Neural cell (in vitro differentiated cells): ENCODE measurements around the gene MYO5C.

ENCODE experiments used
- TF ChIP-seq, protein P1 (sequence below): fragments of 450-650 bp; IDR thresholded peaks from 2 replicates; pipeline ENCODE4 v1.5.1; 2014; ENCODE audit warnings: antibody characterized with exemption, mild to moderate bottlenecking, moderate library complexity; ENCODE audit not compliant: poor library complexity, severe bottlenecking
- TF ChIP-seq, protein P2 (sequence below): IDR thresholded peaks from 2 replicates; pipeline ENCODE4 v1.6.1; 2012; ENCODE audit warnings: borderline replicate concordance

DNA sequence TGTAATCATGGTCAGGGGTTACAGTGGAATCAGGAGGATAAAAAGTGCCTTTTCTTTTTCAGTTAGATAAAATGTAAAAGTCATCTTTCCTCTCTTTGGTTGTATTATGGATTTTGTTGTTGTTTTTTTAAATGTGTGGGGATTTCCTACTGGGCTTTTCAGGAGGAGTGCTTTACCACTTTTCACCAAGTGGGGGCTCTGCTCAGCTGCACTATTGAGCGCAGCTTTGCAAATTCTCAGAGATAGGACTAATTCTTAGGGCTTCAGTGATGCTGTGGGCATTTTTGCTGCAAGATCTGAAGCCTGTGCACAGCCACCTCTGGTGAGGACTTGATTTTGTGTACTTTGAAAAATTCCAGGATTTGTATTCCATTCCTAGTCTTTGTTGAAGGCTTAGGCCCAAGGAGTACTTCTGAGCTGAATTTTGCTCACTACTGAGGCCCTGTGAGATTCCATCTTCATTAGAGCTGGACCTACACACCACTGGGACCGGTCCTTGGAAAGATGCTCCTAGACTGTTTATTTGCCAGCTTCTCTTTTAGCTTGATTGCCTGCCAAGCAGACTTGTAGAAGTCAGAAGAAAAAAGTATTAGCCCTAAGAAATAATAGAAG is 111.9 kb downstream of the MYO5C start:
- TF ChIP-seq, protein P1, sequence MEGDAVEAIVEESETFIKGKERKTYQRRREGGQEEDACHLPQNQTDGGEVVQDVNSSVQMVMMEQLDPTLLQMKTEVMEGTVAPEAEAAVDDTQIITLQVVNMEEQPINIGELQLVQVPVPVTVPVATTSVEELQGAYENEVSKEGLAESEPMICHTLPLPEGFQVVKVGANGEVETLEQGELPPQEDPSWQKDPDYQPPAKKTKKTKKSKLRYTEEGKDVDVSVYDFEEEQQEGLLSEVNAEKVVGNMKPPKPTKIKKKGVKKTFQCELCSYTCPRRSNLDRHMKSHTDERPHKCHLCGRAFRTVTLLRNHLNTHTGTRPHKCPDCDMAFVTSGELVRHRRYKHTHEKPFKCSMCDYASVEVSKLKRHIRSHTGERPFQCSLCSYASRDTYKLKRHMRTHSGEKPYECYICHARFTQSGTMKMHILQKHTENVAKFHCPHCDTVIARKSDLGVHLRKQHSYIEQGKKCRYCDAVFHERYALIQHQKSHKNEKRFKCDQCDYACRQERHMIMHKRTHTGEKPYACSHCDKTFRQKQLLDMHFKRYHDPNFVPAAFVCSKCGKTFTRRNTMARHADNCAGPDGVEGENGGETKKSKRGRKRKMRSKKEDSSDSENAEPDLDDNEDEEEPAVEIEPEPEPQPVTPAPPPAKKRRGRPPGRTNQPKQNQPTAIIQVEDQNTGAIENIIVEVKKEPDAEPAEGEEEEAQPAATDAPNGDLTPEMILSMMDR = peak; percentile 68
- TF ChIP-seq, protein P2, sequence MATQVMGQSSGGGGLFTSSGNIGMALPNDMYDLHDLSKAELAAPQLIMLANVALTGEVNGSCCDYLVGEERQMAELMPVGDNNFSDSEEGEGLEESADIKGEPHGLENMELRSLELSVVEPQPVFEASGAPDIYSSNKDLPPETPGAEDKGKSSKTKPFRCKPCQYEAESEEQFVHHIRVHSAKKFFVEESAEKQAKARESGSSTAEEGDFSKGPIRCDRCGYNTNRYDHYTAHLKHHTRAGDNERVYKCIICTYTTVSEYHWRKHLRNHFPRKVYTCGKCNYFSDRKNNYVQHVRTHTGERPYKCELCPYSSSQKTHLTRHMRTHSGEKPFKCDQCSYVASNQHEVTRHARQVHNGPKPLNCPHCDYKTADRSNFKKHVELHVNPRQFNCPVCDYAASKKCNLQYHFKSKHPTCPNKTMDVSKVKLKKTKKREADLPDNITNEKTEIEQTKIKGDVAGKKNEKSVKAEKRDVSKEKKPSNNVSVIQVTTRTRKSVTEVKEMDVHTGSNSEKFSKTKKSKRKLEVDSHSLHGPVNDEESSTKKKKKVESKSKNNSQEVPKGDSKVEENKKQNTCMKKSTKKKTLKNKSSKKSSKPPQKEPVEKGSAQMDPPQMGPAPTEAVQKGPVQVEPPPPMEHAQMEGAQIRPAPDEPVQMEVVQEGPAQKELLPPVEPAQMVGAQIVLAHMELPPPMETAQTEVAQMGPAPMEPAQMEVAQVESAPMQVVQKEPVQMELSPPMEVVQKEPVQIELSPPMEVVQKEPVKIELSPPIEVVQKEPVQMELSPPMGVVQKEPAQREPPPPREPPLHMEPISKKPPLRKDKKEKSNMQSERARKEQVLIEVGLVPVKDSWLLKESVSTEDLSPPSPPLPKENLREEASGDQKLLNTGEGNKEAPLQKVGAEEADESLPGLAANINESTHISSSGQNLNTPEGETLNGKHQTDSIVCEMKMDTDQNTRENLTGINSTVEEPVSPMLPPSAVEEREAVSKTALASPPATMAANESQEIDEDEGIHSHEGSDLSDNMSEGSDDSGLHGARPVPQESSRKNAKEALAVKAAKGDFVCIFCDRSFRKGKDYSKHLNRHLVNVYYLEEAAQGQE = no peak
